GM12872 (cell line): ENCODE data around the gene F5.

Experiments
- CTCF ChIP-seq: IDR thresholded peaks from 3 replicates; pipeline ENCODE4 v1.5.1; 2011; ENCODE audit warnings: low read depth, mild to moderate bottlenecking, low read length, moderate library complexity; ENCODE audit not compliant: insufficient read depth

Gene F5

GRCh38 chr1:169604781-169605560 is 18.7 kb upstream of the F5 start:
- TF ChIP-seq CTCF, result no peak

GRCh38 chr1:169601096-169601881 is 15.0 kb upstream of the F5 start:
- peak; percentile 50; the same call in 2 of the 3 replicates for TF ChIP-seq CTCF

- TF ChIP-seq CTCF, result no peak
These were observed 9.8 kb upstream of the F5 start for GRCh38 chr1:169595764-169596711.

- no peak for TF ChIP-seq CTCF
These were observed 8.1 kb upstream of the F5 start for GRCh38 chr1:169594391-169594790.

- no peak for TF ChIP-seq CTCF
These were observed 4.7 kb upstream of the F5 start for GRCh38 chr1:169590932-169591331.

- no peak for TF ChIP-seq CTCF
These were observed 2.7 kb upstream of the F5 start for GRCh38 chr1:169588785-169589485.
